Central memory CD8-positive, alpha-beta T cell (primary cell): ENCODE data around the gene DSE.

Experiments
- ATAC-seq: fragments of 150-1000 bp; cut with Tn5 transposase; replicated peaks from 2 replicates; pipeline ENCODE4 v1.10.0; 2022; ENCODE audit warnings: mild to moderate bottlenecking, moderate FRiP score, moderate number of reproducible peaks; ENCODE audit not compliant: poor library complexity, severe bottlenecking; ENCODE audit errors: extremely low read depth
- DNase-seq, 2 donors: peaks; one replicate each; pipeline ENCODE4 v3.0.0; 2021; ENCODE audit warnings: low spot score in 2 of 2
- H3K27ac Mint-ChIP-seq: one replicate; pipeline ENCODE4 v1.8.0; 2022; ENCODE audit warnings: low read depth, mild to moderate bottlenecking, moderate library complexity, mixed read lengths
- H3K27me3 Mint-ChIP-seq: one replicate; pipeline ENCODE4 v1.8.0; 2022; ENCODE audit warnings: mixed read lengths
- H3K36me3 Mint-ChIP-seq: one replicate; pipeline ENCODE4 v1.8.0; 2022; ENCODE audit warnings: mild to moderate bottlenecking, moderate library complexity, mixed read lengths; ENCODE audit not compliant: insufficient read depth
- H3K4me1 Mint-ChIP-seq: one replicate; pipeline ENCODE4 v1.8.0; 2022; ENCODE audit warnings: mixed read lengths
- H3K4me3 Mint-ChIP-seq: one replicate; pipeline ENCODE4 v1.8.0; 2022; ENCODE audit warnings: mild to moderate bottlenecking, moderate library complexity, mixed read lengths
- H3K9me3 Mint-ChIP-seq: one replicate; pipeline ENCODE4 v1.8.0; 2022; ENCODE audit warnings: mixed read lengths

The DSE gene

DNA sequence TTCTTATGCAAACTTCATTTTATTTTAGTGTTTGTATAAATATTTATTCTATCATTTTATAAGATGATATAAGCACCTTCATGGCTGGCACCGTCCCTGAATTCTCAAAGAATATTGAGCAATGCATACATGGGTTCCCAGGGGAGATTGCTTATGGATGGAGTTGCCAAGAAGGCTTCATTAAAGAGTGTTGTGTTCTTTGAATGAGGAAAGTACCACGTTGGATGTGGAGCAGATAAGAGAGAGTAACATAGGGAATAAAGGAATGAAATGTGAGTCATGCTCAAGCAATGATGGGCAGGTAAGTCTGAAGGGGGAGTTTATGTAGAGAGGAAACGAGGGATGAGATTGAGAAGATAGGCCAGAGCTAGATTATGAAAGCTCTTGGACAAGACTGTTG lies 10.3 kb downstream of the DSE start:
- DNase-seq = no peak
- H3K4me3 Mint-ChIP-seq = no peak overlapping the region
- ATAC-seq = no peak
- H3K27ac Mint-ChIP-seq = no peak overlapping the region
- peaks cover 41% of the 10 kb centered on the region for H3K27me3 Mint-ChIP-seq
- no peaks in the 10 kb centered on the region for H3K4me1 Mint-ChIP-seq
- H3K36me3 Mint-ChIP-seq = peaks cover 6% of the 10 kb centered on the region
- no peaks in the 10 kb centered on the region for H3K9me3 Mint-ChIP-seq

- H3K4me3 Mint-ChIP-seq = no peak overlapping the region
- peaks cover 6% of the 10 kb centered on the region for H3K36me3 Mint-ChIP-seq
- H3K27ac Mint-ChIP-seq = no peak overlapping the region
- DNase-seq (no peak), ATAC-seq (no peak)
- H3K27me3 Mint-ChIP-seq = peaks cover 28% of the 10 kb centered on the region
- H3K4me1 Mint-ChIP-seq = no peaks in the 10 kb centered on the region
- no peaks in the 10 kb centered on the region for H3K9me3 Mint-ChIP-seq
These were observed 11.8 kb downstream of the DSE start for GRCh38 chr6:116382587-116382986.

DNA sequence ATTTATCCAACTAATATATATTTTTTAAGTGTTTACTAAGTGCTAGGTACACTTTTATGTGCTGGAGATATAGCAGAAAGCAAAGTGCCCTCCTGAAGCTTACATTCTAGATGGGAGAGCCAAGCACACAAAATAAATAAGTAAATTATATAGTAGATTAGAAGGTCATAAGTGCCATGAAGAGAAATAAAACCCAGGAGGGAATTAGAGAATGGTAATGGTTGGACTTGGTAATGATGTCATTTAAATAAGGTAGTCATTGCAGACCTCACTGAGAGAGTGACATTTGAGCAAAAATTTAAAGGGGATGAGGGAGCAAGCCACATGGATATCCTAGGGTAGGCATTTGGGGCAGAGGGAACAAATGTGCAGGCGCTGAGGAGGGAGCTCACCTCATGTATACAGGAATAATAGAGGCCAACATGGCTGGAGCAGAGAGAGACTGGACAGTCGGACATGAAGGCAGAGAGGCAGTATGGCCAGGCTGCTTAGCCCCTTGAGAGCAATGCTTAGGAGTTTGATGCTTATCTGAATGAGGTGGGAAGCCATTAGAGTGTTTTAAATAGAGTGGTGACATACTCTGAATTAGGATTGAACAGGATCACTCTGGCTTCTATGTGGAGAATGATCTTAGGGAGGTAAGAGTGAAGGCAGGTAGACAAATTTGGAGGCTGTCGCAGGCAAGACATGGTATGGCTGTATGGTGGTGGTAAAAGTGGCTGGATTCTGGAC lies 14.1 kb downstream of the DSE start:
- H3K27ac Mint-ChIP-seq = no peak overlapping the region
- no peak for ATAC-seq
- no peak for DNase-seq
- H3K9me3 Mint-ChIP-seq = no peaks in the 10 kb centered on the region
- no peaks in the 10 kb centered on the region for H3K4me1 Mint-ChIP-seq
- peaks cover 6% of the 10 kb centered on the region for H3K36me3 Mint-ChIP-seq
- no peak overlapping the region for H3K4me3 Mint-ChIP-seq
- H3K27me3 Mint-ChIP-seq = peaks cover 28% of the 10 kb centered on the region

- peaks cover 28% of the 10 kb centered on the region for H3K27me3 Mint-ChIP-seq
- H3K4me1 Mint-ChIP-seq = no peaks in the 10 kb centered on the region
- no peak overlapping the region for H3K4me3 Mint-ChIP-seq
- no peaks in the 10 kb centered on the region for H3K9me3 Mint-ChIP-seq
- no peak overlapping the region for H3K27ac Mint-ChIP-seq
- peaks cover 6% of the 10 kb centered on the region for H3K36me3 Mint-ChIP-seq
- no peak for DNase-seq
- no peak for ATAC-seq
These were observed 14.7 kb downstream of the DSE start for GRCh38 chr6:116385459-116385802.

GRCh38 chr6:116385921-116386320 lies 15.2 kb downstream of the DSE start:
- no peaks in the 10 kb centered on the region for H3K4me1 Mint-ChIP-seq
- ATAC-seq (no peak), DNase-seq (no peak)
- H3K9me3 Mint-ChIP-seq = no peaks in the 10 kb centered on the region
- peaks cover 5% of the 10 kb centered on the region for H3K36me3 Mint-ChIP-seq
- no peak overlapping the region for H3K4me3 Mint-ChIP-seq
- no peak overlapping the region for H3K27ac Mint-ChIP-seq
- H3K27me3 Mint-ChIP-seq = peaks cover 23% of the 10 kb centered on the region

DNA sequence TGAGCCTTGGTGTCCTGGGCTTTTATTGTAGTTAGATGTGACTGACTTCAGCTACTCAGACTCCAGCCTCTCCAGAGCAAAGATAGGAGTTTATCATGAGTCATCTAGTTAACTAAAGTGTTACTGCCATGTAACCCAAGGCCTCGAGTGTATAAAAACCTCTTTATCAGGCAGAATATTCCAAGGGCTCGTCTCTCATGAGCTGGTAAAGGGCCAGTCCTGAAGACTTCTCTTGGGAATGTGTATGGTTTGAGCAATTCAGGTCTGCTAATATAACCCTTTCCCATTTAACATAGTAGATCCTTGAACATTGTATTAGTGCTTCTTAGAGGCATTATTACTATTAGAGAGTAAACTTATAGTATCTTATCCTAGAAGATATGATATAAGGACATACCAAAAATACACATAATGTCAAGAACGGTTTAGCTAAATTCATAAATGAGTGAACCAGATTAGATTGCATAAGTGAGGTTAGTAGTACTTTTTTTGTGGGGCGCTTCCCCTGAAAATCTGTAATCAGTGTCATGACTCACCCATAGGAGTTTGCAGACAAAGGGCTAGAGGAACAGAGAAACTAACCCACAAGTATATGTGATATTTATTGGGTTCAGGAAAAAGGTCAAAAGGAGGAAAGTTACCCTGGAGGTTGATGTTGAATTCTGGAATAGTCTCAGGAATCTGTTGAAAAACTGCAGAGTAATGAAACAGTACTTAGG lies 16.0 kb downstream of the DSE start:
- H3K4me1 Mint-ChIP-seq = no peaks in the 10 kb centered on the region
- H3K27me3 Mint-ChIP-seq = peaks cover 17% of the 10 kb centered on the region
- no peaks in the 10 kb centered on the region for H3K9me3 Mint-ChIP-seq
- H3K27ac Mint-ChIP-seq = peak overlapping the region; percentile 69
- no peak for ATAC-seq
- DNase-seq = no peak
- H3K4me3 Mint-ChIP-seq = no peak overlapping the region
- peaks cover 4% of the 10 kb centered on the region for H3K36me3 Mint-ChIP-seq

DNA sequence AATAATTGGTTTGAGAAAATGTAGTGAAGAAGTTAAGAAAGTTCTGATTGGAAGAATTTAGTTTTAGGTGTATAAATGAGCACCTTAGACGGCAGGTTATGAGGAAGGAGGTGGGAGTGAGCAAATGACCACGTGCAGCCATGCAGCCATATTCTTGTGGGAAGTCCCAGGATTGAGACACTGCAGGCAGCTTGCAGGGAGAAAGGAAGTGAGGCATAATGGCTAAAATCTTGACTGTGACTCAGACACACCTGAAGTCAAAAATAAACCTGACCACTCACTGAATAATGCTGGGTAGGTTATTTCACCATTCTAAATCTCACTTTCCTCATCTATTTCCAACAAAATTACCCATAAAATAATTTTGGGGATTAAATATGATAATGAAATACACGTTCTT lies 16.6 kb downstream of the DSE start:
- peaks cover 4% of the 10 kb centered on the region for H3K36me3 Mint-ChIP-seq
- H3K4me1 Mint-ChIP-seq = peaks cover 5% of the 10 kb centered on the region
- no peaks in the 10 kb centered on the region for H3K9me3 Mint-ChIP-seq
- H3K27ac Mint-ChIP-seq = peak overlapping the region; percentile 69
- no peak for ATAC-seq
- DNase-seq = no peak
- peaks cover 13% of the 10 kb centered on the region for H3K27me3 Mint-ChIP-seq
- no peak overlapping the region for H3K4me3 Mint-ChIP-seq

GRCh38 chr6:116388924-116389323 lies 18.2 kb downstream of the DSE start:
- Mint-ChIP-seq H3K27me3 (no peaks in the 10 kb centered on the region), H3K27ac (no peak overlapping the region), H3K36me3 (peaks cover 2% of the 10 kb centered on the region), H3K4me1 (peaks cover 15% of the 10 kb centered on the region), H3K9me3 (no peaks in the 10 kb centered on the region), H3K4me3 (no peak overlapping the region)
- ATAC-seq (no peak), DNase-seq (no peak)

- Mint-ChIP-seq H3K36me3 (peaks cover 2% of the 10 kb centered on the region), H3K9me3 (no peaks in the 10 kb centered on the region), H3K27me3 (no peaks in the 10 kb centered on the region), H3K4me1 (peaks cover 15% of the 10 kb centered on the region), H3K27ac (no peak overlapping the region), H3K4me3 (no peak overlapping the region)
- DNase-seq = no peak
- ATAC-seq = no peak
These were observed 18.6 kb downstream of the DSE start for GRCh38 chr6:116389357-116389756.

DNA sequence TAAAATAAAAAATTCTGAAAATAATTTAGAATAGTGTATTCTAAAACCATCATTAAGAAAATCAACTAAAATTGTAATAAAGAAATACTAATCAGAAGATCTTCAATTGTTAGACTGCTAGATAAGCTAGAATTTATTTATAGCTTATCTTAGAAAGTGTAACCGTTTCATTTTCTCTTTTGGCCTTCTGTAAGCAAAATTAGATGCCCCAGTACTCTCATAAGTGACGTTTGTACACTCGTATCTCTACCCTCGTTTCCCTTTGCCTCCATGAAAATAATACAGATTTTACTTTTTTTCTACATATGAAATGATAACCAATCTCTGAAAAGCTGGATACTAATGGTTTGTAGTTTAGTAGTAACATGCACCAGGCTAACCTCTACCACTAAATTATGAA lies 19.8 kb downstream of the DSE start:
- H3K36me3 Mint-ChIP-seq = no peaks in the 10 kb centered on the region
- ATAC-seq (no peak), DNase-seq (no peak)
- H3K4me3 Mint-ChIP-seq = no peak overlapping the region
- H3K27ac Mint-ChIP-seq = no peak overlapping the region
- H3K9me3 Mint-ChIP-seq = no peaks in the 10 kb centered on the region
- no peaks in the 10 kb centered on the region for H3K27me3 Mint-ChIP-seq
- peaks cover 15% of the 10 kb centered on the region for H3K4me1 Mint-ChIP-seq

- no peak overlapping the region for H3K4me3 Mint-ChIP-seq
- H3K4me1 Mint-ChIP-seq = peaks cover 15% of the 10 kb centered on the region
- H3K27ac Mint-ChIP-seq = peak overlapping the region; percentile 13
- ATAC-seq (peak; percentile 67), DNase-seq (no peak)
- H3K27me3 Mint-ChIP-seq = no peaks in the 10 kb centered on the region
- no peaks in the 10 kb centered on the region for H3K36me3 Mint-ChIP-seq
- H3K9me3 Mint-ChIP-seq = no peaks in the 10 kb centered on the region
These were observed 21.6 kb downstream of the DSE start for GRCh38 chr6:116392132-116393013.

GRCh38 chr6:116393430-116393829 lies 22.7 kb downstream of the DSE start:
- no peak overlapping the region for H3K4me3 Mint-ChIP-seq
- peaks cover 15% of the 10 kb centered on the region for H3K4me1 Mint-ChIP-seq
- H3K27me3 Mint-ChIP-seq = no peaks in the 10 kb centered on the region
- peak overlapping the region; percentile 13 for H3K27ac Mint-ChIP-seq
- H3K36me3 Mint-ChIP-seq = no peaks in the 10 kb centered on the region
- ATAC-seq = no peak
- no peak for DNase-seq
- H3K9me3 Mint-ChIP-seq = no peaks in the 10 kb centered on the region
